Activated T-cell treated with anti-CD3 and anti-CD28 coated beads, Interleukin-2, amount 50 U/mL, for 4 hours (primary cell): Measurements from ENCODE around the gene CLPSL1. TPM values are rescaled to one million over a fixed set of nuclear protein-coding genes. Genes with fewer than 3 reads are reported as not detected.

Source experiments
- ATAC-seq, 2 donors: fragments of 200-7000 bp; cut with Tn5 transposase; one replicate each; pipeline ENCODE4 v1.10.0; 2021
- DNase-seq: peaks from one replicate; pipeline ENCODE4 v3.0.0-alpha.2; 2020
- H3K27me3 Mint-ChIP-seq: one replicate; pipeline ENCODE4 v1.8.0; 2021; ENCODE audit warnings: low read depth, mixed read lengths
- H3K36me3 Mint-ChIP-seq: one replicate; pipeline ENCODE4 v1.8.0; 2022; ENCODE audit warnings: mixed read lengths; ENCODE audit not compliant: insufficient read depth
- H3K4me1 Mint-ChIP-seq: one replicate; pipeline ENCODE4 v1.8.0; 2021; ENCODE audit warnings: low read depth, mixed read lengths
- H3K4me3 Mint-ChIP-seq: one replicate; pipeline ENCODE4 v1.8.0; 2021; ENCODE audit warnings: mild to moderate bottlenecking, moderate library complexity, mixed read lengths
- H3K9me3 Mint-ChIP-seq: one replicate; pipeline ENCODE4 v1.8.0; 2021; ENCODE audit warnings: mixed read lengths
- total RNA-seq, 3 donors: library from RNA; stranded (reverse); gene quantifications; one replicate each; pipeline ENCODE4 v1.2.1, GENCODE V29; 2021

CLPSL1 gene
- total RNA-seq, 3 donors from 2014 or later, result not detected

DNA sequence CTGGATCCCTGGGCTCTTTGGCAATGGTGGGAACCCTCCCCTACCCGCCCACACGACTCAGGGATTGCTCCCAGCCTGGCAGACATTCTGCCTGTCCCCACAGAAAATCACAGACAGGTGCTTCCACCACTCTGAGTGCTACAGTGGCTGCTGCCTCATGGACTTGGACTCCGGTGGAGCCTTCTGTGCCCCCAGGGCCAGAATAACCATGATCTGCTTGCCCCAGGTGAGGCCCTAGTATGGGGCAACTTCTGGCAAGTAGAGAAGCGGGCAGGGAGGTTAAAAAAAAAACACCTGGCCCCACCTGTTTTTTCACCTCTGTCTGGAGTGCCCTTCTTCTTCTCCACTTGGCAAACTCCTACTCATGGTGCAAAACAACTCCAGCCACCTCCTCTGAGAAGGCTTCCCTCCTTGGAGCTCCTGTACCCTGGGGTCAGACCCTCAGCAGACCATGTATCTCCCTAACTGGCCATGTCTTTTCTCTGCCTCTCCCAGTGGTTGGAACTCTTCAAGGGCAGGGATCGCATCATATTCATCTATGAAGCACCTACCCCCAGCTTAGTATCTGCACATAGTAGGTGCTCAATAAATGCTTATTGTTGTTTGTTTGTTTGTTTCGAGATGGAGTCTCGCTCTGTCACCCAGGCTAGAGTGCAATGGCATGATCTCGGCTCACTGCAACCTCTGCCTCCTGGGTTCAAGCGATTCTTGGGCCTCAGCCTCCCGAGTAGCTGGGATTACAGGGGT, 3.3 kb upstream of the CLPSL1 start:
- no peak for ATAC-seq
- Mint-ChIP-seq H3K27me3 (peaks cover 36% of the 10 kb centered on the region), H3K9me3 (no peaks in the 10 kb centered on the region), H3K4me1 (peaks cover 5% of the 10 kb centered on the region), H3K36me3 (no peaks in the 10 kb centered on the region), H3K4me3 (peak overlapping the region; percentile 33)
- DNase-seq, result no peak

DNA sequence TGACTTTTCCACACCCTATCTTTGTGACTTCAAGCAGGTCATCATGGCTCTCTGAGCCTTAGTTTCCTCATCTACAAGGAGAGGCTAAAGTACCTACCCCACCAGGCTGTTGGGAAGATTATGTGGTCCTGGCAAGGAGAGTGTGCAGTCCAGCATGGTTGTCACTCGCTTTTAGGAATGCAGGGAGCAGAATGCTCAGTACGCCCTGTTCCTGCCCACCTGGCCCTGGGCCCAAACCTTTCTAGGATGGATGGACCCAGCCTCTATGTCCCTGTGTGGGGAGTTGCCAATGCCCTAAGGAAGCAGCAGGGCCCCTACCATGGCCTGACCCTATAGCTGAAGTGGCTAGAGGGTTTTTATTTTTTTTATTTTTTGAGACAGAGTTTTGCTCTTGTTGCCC, 2.4 kb upstream of the CLPSL1 start:
- no peaks in the 10 kb centered on the region for H3K36me3 Mint-ChIP-seq
- H3K9me3 Mint-ChIP-seq, result no peaks in the 10 kb centered on the region
- H3K27me3 Mint-ChIP-seq, result peaks cover 36% of the 10 kb centered on the region
- no peak for ATAC-seq
- peaks cover 5% of the 10 kb centered on the region for H3K4me1 Mint-ChIP-seq
- DNase-seq, result no peak
- H3K4me3 Mint-ChIP-seq, result no peak overlapping the region

DNA sequence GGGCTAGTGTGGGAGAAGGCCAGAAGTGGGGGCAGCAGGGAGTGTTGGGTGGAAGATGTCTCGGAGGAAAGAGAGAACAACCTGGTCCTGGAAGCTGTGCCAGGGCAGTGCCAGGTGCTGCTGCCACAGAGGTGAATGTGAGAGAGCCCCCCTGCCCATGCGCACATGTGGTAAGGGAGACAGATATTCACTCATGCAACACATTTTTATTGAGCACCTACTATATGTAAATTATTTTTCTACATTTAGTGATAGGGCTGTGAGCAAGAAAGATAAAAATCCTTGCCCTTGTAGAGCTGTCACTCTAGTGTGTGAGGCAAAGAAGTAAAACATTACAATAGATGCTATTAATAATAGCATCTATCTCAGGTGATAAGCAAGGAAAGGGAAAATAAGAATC, 471 bp downstream of the CLPSL1 start:
- peaks cover 43% of the 10 kb centered on the region for H3K27me3 Mint-ChIP-seq
- H3K4me3 Mint-ChIP-seq, result no peak overlapping the region

DNA sequence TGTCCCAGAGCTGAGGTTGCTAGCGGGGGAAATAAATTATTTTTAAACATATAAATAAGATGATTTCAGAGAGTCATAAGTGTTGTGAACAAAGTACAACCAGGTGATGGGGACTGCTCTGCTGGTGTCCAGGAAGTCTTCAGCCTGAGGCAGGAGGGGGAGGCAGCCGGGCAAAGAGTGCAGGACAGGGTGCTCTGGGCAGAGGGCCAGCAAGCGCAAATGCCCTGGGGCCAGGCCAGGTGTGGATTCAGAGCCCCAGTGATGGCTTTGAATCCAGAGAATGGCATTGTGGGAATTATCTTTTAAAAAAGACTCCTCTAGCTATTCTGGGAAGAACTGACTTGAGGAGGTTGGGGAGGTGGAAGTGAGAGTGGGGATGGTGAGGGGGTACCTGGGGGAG, 1.6 kb downstream of the CLPSL1 start:
- no peak overlapping the region for H3K4me3 Mint-ChIP-seq
- H3K9me3 Mint-ChIP-seq, result no peaks in the 10 kb centered on the region

More for the DNA sequence above, 471 bp downstream of the CLPSL1 start:
- ATAC-seq, result no peak
- no peaks in the 10 kb centered on the region for H3K36me3 Mint-ChIP-seq
- peaks cover 5% of the 10 kb centered on the region for H3K4me1 Mint-ChIP-seq
- H3K9me3 Mint-ChIP-seq, result no peaks in the 10 kb centered on the region
- no peak for DNase-seq

DNA sequence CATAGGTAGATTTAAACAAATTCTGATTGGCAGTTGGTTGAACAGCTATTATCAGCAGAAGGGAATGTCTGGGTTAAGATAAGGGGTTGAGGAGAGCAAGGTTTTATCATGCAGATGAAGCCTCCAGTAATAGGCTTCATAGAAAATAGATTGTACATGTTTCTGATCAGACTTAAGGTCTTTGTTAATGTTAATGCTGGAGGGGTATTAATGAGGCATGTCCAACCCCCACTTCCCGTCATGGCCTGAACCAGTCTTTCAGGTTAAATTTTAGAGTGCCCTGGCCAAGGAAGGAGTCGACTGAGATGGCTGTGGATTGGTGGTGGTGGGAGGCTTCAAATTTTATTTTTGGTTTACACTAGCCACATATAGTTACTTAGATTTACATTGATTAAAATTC, 3.4 kb downstream of the CLPSL1 start:
- no peaks in the 10 kb centered on the region for H3K9me3 Mint-ChIP-seq

More for the DNA sequence above, 1.6 kb downstream of the CLPSL1 start:
- ATAC-seq (no peak), DNase-seq (no peak)
- no peaks in the 10 kb centered on the region for H3K36me3 Mint-ChIP-seq
- peaks cover 2% of the 10 kb centered on the region for H3K4me1 Mint-ChIP-seq
- peaks cover 48% of the 10 kb centered on the region for H3K27me3 Mint-ChIP-seq

DNA sequence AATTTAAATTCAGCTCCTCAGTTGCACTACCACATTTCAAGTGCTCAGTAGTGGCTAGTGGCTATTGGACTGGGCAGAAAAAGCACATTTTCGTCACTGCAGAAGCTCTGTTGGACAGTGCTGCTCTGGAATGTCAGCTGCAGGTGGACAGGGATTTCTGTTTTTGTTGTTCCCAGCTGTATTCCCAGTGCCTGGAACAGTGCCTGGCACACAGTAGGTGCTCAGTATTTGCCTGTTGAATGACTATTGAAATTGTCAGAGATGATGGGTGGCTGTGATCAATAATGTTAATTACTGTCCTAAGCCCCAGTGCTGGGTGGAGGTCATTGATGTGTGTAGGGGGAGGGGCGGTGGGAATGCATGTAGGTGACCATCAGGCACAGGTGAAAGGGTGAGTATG, 5.5 kb downstream of the CLPSL1 start:
- Mint-ChIP-seq H3K4me1 (no peaks in the 10 kb centered on the region), H3K27me3 (peaks cover 64% of the 10 kb centered on the region), H3K36me3 (no peaks in the 10 kb centered on the region), H3K9me3 (no peaks in the 10 kb centered on the region), H3K4me3 (no peak overlapping the region)
- no peak for ATAC-seq
- no peak for DNase-seq

More for the DNA sequence above, 3.4 kb downstream of the CLPSL1 start:
- DNase-seq (no peak), ATAC-seq (no peak)
- no peaks in the 10 kb centered on the region for H3K4me1 Mint-ChIP-seq
- H3K36me3 Mint-ChIP-seq, result no peaks in the 10 kb centered on the region
- H3K27me3 Mint-ChIP-seq, result peaks cover 52% of the 10 kb centered on the region
- H3K4me3 Mint-ChIP-seq, result no peak overlapping the region

DNA sequence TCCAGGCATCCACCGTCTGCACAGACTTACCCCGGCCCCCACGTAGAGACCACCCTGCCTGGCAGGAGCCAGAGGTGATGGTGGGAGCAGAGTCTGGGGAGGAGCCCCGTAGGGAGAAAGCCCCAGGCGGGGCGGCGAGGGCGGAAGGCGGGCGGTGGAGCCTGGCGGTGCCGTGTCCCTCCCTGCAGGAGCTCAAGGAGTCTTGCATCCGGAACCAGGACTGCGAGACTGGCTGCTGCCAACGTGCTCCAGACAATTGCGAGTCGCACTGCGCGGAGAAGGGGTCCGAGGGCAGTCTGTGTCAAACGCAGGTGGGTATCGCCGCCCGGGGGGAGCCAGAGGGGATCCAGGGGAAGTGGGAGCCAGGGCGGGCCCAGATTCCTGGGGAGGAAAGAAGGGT, 6.0 kb downstream of the CLPSL1 start:
- ATAC-seq (no peak), DNase-seq (no peak)
- no peaks in the 10 kb centered on the region for H3K36me3 Mint-ChIP-seq
- no peaks in the 10 kb centered on the region for H3K9me3 Mint-ChIP-seq
- no peak overlapping the region for H3K4me3 Mint-ChIP-seq
- peaks cover 64% of the 10 kb centered on the region for H3K27me3 Mint-ChIP-seq
- no peaks in the 10 kb centered on the region for H3K4me1 Mint-ChIP-seq

DNA sequence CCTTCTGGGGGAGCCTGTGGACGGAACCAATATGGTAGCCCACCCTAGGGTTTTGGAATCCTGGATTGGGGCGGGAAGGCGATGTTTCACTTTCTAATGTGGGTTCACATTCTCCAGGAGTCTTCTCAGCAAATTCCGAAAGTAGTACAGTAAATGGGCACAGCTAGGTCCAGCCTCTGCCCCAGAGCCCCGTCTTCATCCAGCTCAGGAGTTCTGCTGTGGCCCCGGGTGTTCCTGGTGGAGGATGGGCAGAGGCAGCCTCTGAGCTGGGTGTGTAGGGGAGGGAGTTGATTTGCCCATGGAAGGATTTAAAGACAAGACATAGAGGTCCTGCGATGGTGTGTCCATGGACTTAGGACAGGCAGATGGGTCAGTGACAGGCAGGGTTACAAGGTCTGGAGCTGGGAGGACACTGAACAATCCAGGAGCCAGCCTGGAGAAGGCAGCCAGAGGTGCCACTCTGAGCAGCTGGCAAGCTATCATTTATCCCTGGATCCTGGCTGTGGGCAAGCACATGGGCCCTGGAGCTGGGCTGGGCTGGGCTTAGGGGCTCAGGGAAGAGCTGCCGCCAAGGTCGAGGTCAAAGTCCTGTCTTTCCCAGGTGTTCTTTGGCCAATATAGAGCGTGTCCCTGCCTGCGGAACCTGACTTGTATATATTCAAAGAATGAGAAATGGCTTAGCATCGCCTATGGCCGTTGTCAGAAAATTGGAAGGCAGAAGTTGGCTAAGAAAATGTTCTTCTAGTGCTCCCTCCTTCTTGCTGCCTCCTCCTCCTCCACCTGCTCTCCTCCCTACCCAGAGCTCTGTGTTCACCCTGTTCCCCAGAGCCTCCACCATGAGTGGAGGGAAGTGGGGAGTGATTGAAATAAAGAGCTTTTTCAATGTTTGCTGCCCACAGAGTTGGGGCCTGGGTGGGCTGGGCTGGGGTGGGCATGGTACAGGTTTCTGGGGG, 6.7 kb downstream of the CLPSL1 start:
- H3K36me3 Mint-ChIP-seq, result no peaks in the 10 kb centered on the region
- ATAC-seq (no peak), DNase-seq (no peak)
- no peaks in the 10 kb centered on the region for H3K4me1 Mint-ChIP-seq
- no peak overlapping the region for H3K4me3 Mint-ChIP-seq
- no peaks in the 10 kb centered on the region for H3K9me3 Mint-ChIP-seq
- H3K27me3 Mint-ChIP-seq, result peaks cover 60% of the 10 kb centered on the region

DNA sequence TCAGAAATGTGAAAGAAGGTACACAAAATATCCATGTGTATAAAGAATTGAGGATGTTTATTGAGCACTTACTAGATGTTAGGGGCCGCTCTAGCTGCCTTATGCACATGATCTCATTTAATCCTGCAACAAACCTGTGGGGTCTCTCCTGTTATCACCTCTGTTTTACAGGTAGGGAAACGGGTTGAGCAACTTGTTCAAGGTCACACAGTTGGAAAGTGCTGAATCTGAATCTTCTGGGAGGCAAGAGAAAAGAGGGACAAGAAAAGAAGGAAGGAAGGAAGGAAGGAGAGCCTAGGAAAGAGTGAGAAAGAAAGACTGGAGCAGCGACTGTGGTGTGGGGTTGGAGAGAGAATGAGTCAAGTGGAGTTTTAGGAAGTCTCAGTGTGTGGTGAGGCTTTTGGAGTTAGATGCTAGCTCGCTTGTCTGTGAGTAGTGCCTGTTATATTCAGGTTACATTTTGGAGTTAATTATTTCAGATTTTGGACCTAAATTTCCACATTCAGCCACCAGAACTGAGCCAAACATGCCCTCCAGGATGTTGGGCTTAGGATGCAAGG, 7.7 kb downstream of the CLPSL1 start:
- Mint-ChIP-seq H3K4me1 (no peaks in the 10 kb centered on the region), H3K4me3 (no peak overlapping the region), H3K27me3 (peaks cover 60% of the 10 kb centered on the region)

DNA sequence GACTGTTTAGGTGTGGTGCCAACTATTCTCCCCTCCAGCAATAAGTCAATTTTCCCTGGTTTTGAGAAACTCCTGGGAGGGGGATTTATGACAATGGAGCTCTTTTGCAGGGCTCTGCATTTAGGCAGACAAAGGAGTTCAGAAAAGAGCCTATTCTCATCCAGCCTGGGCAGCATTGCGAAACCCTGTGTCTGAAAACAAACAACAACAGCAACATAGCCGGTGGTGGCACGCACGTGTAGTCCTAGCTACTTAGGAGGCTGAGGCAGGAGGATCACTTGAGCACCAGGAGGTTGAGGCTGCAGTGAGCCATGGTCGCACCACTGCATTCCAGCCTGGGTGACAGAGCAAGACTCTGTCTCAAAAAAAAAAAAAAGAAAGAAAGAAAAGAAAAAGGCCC, 9.9 kb downstream of the CLPSL1 start:
- Mint-ChIP-seq H3K4me1 (no peaks in the 10 kb centered on the region), H3K27me3 (peaks cover 45% of the 10 kb centered on the region), H3K9me3 (no peaks in the 10 kb centered on the region), H3K36me3 (no peaks in the 10 kb centered on the region), H3K4me3 (no peak overlapping the region)
- DNase-seq (no peak), ATAC-seq (no peak)

More for the DNA sequence above, 7.7 kb downstream of the CLPSL1 start:
- H3K9me3 Mint-ChIP-seq, result no peaks in the 10 kb centered on the region
- no peak for DNase-seq
- no peaks in the 10 kb centered on the region for H3K36me3 Mint-ChIP-seq
- ATAC-seq, result no peak

DNA sequence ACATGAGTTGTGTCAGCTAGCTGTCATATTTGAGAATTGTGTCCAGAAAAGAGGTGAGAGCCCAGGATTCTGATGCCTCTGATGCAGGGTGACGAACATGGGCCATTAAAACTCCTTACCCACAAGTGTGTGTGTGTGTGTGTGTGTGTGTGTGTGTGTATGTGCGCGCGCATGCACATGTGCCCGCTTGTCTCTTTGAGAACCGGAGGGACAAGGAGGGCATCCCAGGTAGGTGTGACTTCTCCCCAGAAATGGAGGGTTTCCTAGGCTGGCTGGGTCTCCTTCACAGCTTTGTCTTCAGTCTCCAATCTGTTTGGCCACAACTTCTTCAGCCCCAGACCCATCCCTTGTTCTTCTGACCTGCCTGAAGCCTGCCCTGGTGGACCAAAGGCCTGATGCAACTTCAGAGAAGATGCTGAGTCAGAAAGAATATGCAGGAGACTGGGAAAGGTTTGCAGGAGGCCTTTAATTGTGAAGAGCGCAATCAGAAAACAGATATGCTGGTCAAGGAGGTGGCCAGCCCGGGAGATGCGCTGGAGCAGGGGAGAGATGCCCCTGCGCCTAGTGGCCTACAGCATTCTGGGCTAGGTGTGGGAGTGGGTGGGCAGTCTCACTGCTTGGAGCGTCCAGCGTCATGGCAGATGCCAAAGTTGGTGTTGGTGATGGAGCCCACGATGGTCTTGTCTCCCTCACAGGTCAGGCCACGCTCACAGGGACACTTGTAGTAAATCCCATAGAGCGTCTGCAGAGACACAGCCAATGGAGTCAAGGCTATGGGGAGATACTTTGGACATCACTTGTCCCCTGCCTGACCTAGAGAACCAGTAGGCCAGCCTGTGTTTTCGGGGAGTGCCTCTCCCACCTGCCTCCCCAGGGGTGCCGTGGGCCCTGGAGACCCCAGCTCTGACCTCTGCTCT, 14.0 kb downstream of the CLPSL1 start:
- DNase-seq (no peak), ATAC-seq (no peak)
- no peaks in the 10 kb centered on the region for H3K9me3 Mint-ChIP-seq
- peaks cover 14% of the 10 kb centered on the region for H3K27me3 Mint-ChIP-seq
- no peak overlapping the region for H3K4me3 Mint-ChIP-seq
- H3K36me3 Mint-ChIP-seq, result no peaks in the 10 kb centered on the region
- no peaks in the 10 kb centered on the region for H3K4me1 Mint-ChIP-seq

DNA sequence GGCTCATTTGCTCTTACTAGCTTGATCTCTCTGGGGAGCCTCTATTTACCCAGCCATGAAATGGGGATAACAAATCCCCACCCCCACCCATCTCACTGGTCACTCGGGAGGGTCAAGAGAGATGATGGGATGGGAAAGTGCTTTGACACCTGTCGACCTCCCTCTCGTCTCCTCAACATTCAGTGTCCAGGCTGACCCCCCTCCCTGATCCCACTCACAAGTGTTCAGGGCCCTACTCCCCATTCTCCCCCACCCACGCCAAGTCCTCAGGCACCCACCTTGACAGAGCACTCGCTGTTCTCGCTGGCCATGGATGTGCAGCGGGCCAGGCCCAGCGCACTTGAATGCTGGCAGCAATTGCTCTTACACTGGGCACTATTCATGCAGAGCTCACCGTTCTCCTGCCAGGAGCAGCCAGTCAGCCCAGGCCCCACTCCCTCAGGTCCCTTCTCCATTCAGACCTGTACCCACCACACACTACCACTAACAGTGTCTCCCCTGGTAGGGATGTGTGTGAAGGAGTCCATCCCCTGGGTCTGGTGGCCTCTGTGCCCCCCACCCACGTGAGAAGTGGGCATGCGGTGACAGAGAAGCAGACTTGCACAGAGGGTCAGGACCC, 14.7 kb downstream of the CLPSL1 start:
- H3K27me3 Mint-ChIP-seq, result peaks cover 7% of the 10 kb centered on the region

DNA sequence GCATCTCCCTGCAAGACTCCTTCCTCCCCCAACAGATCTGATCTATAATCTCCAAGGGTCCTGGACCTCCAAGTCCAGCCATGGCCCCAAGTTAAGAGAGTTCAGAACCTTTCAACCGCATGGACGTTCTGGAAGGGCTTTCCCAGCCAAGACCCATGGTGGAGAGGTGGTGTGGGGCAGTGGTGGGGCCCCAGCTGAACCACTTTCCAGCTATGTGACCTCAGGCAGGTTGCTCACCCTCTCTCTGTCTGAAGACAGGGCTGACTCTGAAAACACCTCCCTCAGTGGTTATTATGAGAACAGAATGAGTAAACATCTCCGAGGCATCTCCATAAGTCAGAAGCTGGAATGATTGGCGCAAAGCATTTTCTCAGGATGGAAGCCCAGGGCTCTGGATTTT, 15.4 kb downstream of the CLPSL1 start:
- DNase-seq (no peak), ATAC-seq (no peak)
- H3K4me3 Mint-ChIP-seq, result no peak overlapping the region
- H3K4me1 Mint-ChIP-seq, result no peaks in the 10 kb centered on the region
- no peaks in the 10 kb centered on the region for H3K9me3 Mint-ChIP-seq
- peaks cover 4% of the 10 kb centered on the region for H3K27me3 Mint-ChIP-seq
- no peaks in the 10 kb centered on the region for H3K36me3 Mint-ChIP-seq

More for the DNA sequence above, 14.7 kb downstream of the CLPSL1 start:
- Mint-ChIP-seq H3K4me1 (no peaks in the 10 kb centered on the region), H3K4me3 (no peak overlapping the region), H3K36me3 (no peaks in the 10 kb centered on the region), H3K9me3 (no peaks in the 10 kb centered on the region)
- ATAC-seq (no peak), DNase-seq (no peak)
